Measurements from ENCODE around the gene CTRB1. TPM values are rescaled to one million over a fixed set of nuclear protein-coding genes. Genes with fewer than 3 reads are reported as not detected.

CTRB1 gene
- total and polyA plus RNA-seq, 2 of the 8 experiments (the other 6 are each of a cell fraction or from before 2014, with no cell fraction given) = not detected

DNA sequence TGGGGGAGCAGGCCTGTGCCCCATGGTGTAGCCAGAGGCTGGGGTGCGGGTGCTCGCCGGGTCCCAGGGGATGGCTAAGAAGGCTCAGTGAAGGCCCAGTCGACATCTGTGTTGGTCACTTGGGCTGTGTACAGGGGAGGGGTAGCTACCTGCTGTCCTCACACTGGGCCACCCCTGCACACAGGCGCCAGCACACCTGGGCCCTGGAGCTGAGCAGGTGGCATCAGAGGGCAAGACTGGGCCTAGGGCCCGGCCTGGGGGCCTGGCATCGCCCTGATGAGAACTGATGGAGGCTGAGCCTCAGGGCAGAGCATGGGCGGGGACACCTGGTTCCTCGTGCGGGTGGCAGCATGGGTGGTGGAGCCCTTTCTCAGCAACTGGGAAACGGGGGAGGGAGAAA lies 11.0 kb upstream of the CTRB1 start:
- no peak overlapping the region for H3K23ac ChIP-seq (ENCODE audit: insufficient read length)
- no peak overlapping the region for H3K9ac ChIP-seq (replicated peaks in 1 of 4; ENCODE audit: extremely low read depth in 1 of 4, low read depth in 3 of 4, low read length in 3 of 4)
- no peaks in the 10 kb centered on the region for H3K9me3 ChIP-seq (ENCODE audit: insufficient read depth in 2 of 2, low read depth in 1 of 2, low read length in 1 of 2)
- CTCF ChIA-PET (ENCODE audit: partially characterized antibody) = interaction anchor here (0.6 to 15.0 kb wide), 7 partner anchors 8 to 245 kb away, joined by 3 to 157 read pairs (median 4); no protein-coding TSS in a partner anchor
- H3K23me2 ChIP-seq (ENCODE audit: low read depth, low read length) = no peaks in the 10 kb centered on the region
- no peak overlapping the region for H2BK120ac ChIP-seq (replicated peaks; ENCODE audit: low read depth, low read length)
- WGBS, 2 experiments (ENCODE audit: extremely low coverage in 1 of 2, insufficient coverage in 1 of 2, insufficient read length in 1 of 2, insufficient replicate concordance in 2 of 2, low coverage in 1 of 2, low lambda C conversion rate in 2 of 2, missing lambda C conversion rate in 1 of 2) = 90% methylated on average over 10 of the region's 11 CpGs; no CpG with 5 or more reads in 1 of the 2 experiments
- no peak overlapping the region for H2AK5ac ChIP-seq (ENCODE audit: low read depth, low read length)
- H3K4me2 ChIP-seq (ENCODE audit: insufficient read depth in 1 of 2, low read depth in 2 of 2, low read length in 2 of 2) = no peak overlapping the region
- no peak overlapping the region for H3K4me3 ChIP-seq (ENCODE audit: extremely low read depth in 1 of 4, insufficient read depth in 2 of 4, low read depth in 3 of 4, low read length in 4 of 4)
- H3K79me2 ChIP-seq (ENCODE audit: control insufficient read depth in 1 of 2, insufficient read depth in 2 of 2, low read length in 2 of 2) = no peaks in the 10 kb centered on the region
- H3K18ac ChIP-seq (ENCODE audit: extremely low read depth, low read length) = no peak overlapping the region
- H4K8ac ChIP-seq (ENCODE audit: extremely low read depth, insufficient read depth, low read length) = no peak overlapping the region; the same call in 1 of the 2 replicates
- H3K27ac ChIP-seq (ENCODE audit: low read depth, low read length) = no peak overlapping the region
- no peaks in the 10 kb centered on the region for H3K79me1 ChIP-seq (ENCODE audit: low read depth, low read length)
- no peak overlapping the region for H3K4ac ChIP-seq (replicated peaks; ENCODE audit: insufficient read length, low read depth, low read length)
- H2BK15ac ChIP-seq (ENCODE audit: low read length) = no peak overlapping the region
- no peak overlapping the region for H2BK12ac ChIP-seq (ENCODE audit: low read depth, low read length)
- no peak for DNase-seq (ENCODE audit: low read depth in 1 of 2, low spot score in 2 of 2)
- TF ChIP-seq TAF1 (IDR thresholded peaks at IDR 0.05; ENCODE audit: low read depth, low read length) = no peak
- TF ChIP-seq, protein P1, sequence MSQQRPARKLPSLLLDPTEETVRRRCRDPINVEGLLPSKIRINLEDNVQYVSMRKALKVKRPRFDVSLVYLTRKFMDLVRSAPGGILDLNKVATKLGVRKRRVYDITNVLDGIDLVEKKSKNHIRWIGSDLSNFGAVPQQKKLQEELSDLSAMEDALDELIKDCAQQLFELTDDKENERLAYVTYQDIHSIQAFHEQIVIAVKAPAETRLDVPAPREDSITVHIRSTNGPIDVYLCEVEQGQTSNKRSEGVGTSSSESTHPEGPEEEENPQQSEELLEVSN (IDR thresholded peaks at IDR 0.05) = no peak
- TF ChIP-seq YY1 (IDR thresholded peaks at IDR 0.05; ENCODE audit: low read depth, low read length) = no peak
- TF ChIP-seq GABPA (IDR thresholded peaks at IDR 0.05; ENCODE audit: borderline replicate concordance, insufficient read depth, low read length) = no peak
- no peak for TF ChIP-seq KDM4A (IDR thresholded peaks at IDR 0.05; ENCODE audit: low read depth, low read length, severe bottlenecking)
- TF ChIP-seq TCF12 (IDR thresholded peaks at IDR 0.05; ENCODE audit: low read depth, low read length) = no peak
- TF ChIP-seq CEBPB (IDR thresholded peaks at IDR 0.05; ENCODE audit: low read depth, low read length) = no peak
- no peak for TF ChIP-seq SP4 (IDR thresholded peaks at IDR 0.05; ENCODE audit: low read length)
- no peak for TF ChIP-seq CHD1 (IDR thresholded peaks at IDR 0.05; ENCODE audit: low read depth, low read length)
- TF ChIP-seq POLR2AphosphoS5 (IDR thresholded peaks at IDR 0.05; ENCODE audit: low read depth, low read length) = no peak
- TF ChIP-seq JUN (IDR thresholded peaks at IDR 0.05; ENCODE audit: low read depth, low read length) = no peak
- TF ChIP-seq TAF7 (optimal IDR thresholded peaks at IDR 0.05; ENCODE audit: borderline replicate concordance, low read depth, low read length) = no peak
- no peak for TF ChIP-seq NRF1 (IDR thresholded peaks at IDR 0.05; ENCODE audit: low read depth, low read length)
- H3K27me3 ChIP-seq (replicated peaks in 1 of 4; ENCODE audit: control insufficient read depth in 3 of 4, extremely low read depth in 1 of 4, insufficient read depth in 3 of 4, low read length in 3 of 4) = no peaks in the 10 kb centered on the region
- POLR2A ChIA-PET (ENCODE audit: partially characterized antibody) = interaction anchor here (1.5 to 7.1 kb wide), 3 partner anchors 19 to 26 kb away, joined by 7 to 115 read pairs (median 10); no protein-coding TSS in a partner anchor
- no peaks in the 10 kb centered on the region for H4K20me1 ChIP-seq (replicated peaks in 1 of 2; ENCODE audit: control insufficient read depth in 1 of 2, insufficient read depth in 2 of 2, low read length in 2 of 2)
- H2BK5ac ChIP-seq (ENCODE audit: low read depth, low read length) = no peak overlapping the region
- H2AFZ ChIP-seq (ENCODE audit: low read length) = no peak overlapping the region
- no peak overlapping the region for H2BK20ac ChIP-seq (ENCODE audit: low read length)
- H3K56ac ChIP-seq (replicated peaks; ENCODE audit: insufficient read length, low read depth, low read length) = no peak overlapping the region
- H4K5ac ChIP-seq (ENCODE audit: insufficient read length, low read depth, low read length) = no peak overlapping the region
- H3K14ac ChIP-seq (ENCODE audit: insufficient read length) = no peak overlapping the region
- FAIRE-seq = no peak
- no peaks in the 10 kb centered on the region; a peak in 1 of 7 replicates for H3K4me1 ChIP-seq (replicated peaks in 1 of 4; ENCODE audit: control insufficient read depth in 3 of 4, insufficient read depth in 4 of 4, low read length in 3 of 4)
- H3K36me3 ChIP-seq (ENCODE audit: control insufficient read depth in 2 of 4, insufficient read depth in 4 of 4, low read length in 3 of 4) = no peaks in the 10 kb centered on the region
- H4K91ac ChIP-seq (replicated peaks; ENCODE audit: insufficient read length, low read length) = no peak overlapping the region
